Stimulated activated CD4-positive, alpha-beta T cell treated with anti-CD3 and anti-CD28 coated beads, Interleukin-2, amount 100 ng/mL, for 24 hours (primary cell): ENCODE results near the gene BTBD1.

Source experiments
- DNase-seq, 2 donors: peaks; one replicate each; pipeline ENCODE4 v3.0.0-alpha.2; 2020

BTBD1 gene

DNA sequence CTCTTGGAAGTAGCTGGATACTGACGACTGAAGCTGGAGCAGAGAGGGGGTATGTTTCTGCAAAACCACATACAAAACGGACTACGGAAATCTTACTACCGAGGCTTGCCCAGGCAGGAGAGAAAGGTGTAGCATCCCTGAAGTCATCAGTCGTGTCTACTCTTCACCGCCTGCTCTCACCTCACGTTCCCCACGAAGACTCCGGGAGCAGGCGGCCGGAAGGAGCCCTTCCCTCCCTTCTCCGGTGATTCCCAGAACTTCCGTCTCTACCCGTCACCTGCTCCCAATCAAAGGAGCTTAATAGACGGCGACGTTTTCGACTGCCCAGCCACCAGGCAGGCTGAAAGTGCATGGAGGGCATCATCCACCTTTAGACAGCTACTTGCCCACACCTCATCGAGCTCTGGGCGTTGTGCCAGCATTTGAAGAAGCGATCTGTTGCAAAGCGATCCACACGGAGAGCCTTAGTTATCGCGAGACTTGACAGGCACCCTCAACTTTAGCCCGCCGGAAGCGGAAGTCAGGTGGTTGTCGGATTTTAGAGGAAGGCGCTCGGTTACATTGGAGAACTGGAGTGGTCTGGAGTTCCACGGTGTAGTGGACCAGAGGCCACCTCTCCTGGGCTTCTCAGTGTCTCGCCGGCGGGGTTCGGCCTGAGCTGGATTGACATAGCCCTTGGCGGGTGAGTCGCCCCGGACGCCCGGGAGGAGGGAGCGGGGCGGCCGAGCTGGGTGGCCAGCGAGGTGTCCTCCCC is 81.2 kb downstream of the BTBD1 start, which contains the start of gene RAMAC:
TSS of gene RAMAC (plus strand) at position 523 of the 754 bp plus-strand sequence. CDS start 2,809 bp downstream, outside the sequence.
- peak; percentile 89 to 91 for DNase-seq

DNA sequence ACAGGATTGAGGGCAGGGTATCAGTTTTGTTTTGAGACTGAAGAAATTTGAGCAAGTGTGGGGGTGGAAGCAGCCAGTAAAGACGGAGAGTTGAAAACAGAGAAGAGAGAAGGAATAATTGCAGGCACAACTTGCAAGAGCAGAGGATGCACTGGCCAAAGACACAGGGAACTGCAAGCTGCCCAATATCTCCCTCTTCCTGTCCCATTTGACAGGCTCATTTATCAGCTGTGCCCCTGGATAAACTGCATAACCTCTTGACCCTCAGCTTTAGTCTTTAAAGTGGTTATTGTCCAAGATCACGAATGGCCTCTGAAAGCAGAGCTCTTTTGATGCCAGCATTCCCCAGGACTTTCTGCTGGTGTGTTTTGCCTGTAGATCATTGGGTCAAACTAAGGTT is 86.1 kb downstream of the BTBD1 start:
- no peak for DNase-seq

DNA sequence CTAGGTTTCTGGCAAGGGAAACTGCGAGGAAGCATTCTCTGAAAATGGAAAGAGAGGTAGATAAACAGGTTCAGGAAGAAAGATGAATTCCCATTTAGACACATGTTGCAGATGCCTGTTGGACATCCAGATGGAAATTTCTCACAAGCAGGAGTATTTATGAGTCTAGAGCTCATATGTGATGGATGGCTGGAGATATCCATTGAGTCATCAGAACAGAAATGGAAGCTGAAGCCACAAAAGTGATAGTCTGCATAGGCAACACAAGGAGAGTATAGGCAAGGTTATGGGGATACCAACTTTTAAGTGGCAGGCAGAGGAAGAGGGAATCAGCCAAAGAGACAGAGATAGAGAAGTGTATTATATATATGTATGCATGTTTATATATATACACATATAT is 87.3 kb downstream of the BTBD1 start:
- DNase-seq = no peak

DNA sequence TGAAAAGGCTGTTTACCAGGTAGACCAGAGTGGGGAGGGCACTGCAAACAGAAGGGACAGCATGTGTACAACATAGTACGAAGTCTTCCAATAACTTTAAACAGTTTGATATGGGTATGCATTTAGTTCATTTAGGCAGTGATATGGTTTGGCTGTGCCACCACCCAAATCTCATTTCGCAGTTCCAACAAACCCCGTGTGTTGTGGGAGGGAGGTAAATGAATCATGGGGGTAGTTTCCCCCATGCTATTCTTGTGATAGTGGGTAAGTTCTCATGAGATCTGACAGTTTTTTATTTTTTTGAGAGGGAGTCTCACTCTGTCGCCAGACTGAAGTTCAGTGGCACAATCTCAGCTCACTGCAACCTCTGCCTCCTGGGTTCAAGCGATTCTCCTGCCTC is 88.6 kb downstream of the BTBD1 start:
- DNase-seq = no peak

DNA sequence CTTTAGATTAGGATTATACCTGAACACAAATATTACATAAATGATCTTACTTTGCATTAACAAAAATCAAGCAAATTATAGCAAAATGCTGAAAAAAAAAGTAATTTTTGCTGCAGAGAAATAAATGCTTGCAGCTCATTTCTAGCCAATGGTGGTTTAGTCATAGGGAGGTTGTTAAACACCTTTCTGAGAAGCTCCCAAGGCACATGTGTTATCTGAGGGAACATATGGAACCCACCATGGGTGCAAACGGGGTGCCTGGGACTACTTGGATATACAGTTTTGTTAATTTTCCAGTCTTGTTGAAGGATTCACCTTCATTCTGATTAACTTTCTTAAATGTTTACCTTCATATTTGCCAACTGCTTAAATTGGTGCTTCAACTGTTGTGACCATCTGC is 90.0 kb downstream of the BTBD1 start:
- DNase-seq = no peak

DNA sequence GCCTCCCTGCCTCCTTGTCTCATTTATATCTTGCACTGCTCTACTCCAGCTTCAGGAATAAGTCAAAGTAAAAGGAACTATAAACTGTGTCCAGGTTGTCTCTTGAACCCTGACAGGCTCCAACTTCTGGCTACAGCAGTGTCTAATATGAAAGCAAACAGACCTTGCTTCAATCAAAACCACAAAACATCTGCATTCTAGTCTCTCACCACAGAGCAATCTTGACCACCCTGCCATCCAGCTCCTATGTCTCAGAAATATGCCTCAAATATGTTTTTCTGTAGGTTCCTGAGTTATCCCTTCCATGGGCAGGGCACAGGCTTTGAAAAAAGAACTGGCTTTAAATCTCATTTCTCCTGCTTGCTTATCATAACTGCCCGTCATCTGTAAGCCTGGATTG is 94.1 kb downstream of the BTBD1 start:
- DNase-seq = no peak

DNA sequence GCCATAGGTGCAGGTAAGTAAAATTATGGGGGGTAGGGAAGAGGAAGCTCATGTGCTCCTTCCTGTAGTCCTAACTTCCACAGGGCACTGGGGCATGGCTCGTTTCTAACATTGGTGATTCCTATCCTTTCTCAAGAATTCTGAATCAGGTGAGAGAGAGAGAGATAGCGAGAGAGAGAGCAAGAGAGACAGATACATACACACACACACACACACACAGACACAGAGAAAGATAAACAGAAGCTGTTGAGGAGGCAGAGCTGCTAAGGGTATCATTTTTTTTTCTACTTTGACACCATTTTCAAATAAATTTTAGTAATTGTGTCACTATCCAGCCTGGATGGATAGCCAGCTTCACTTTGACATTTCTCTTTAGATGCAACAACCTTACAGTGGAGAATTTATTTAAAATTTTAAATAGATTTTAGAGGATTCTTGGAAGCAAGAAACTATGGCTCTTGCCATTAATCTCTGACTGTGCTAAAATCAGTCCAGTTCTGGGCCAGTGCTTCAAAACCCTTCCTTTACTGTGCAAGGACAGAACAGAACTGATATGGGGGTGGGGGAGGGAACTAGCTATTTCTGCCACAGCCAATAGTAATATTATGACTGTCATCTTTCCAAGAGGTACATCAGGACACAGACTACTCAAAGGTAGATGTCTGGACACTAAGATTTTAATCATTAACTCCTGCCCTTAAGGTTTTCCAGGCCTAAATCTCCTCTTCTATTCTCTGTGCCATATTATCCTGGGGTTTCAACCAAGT is 95.7 kb downstream of the BTBD1 start:
- no peak for DNase-seq

DNA sequence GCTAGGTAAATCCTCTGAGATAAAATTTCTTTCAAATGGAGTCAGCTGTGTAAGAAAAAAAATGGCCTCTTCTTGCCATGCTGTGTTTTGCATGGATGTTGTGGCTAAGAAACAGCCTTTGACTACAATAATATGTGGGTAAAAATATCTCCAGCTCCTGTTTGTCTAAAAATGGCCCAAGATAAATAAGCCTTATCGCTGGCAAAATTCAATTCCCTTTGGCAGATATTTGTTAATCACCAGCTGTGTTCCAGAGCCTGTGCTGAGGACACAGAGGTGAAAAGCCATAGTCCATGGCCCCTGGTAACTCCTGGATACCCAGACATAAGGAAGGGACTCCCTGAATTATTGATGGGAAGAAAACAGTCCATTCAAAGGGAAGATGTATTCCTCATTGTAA is 96.4 kb downstream of the BTBD1 start:
- DNase-seq = no peak

DNA sequence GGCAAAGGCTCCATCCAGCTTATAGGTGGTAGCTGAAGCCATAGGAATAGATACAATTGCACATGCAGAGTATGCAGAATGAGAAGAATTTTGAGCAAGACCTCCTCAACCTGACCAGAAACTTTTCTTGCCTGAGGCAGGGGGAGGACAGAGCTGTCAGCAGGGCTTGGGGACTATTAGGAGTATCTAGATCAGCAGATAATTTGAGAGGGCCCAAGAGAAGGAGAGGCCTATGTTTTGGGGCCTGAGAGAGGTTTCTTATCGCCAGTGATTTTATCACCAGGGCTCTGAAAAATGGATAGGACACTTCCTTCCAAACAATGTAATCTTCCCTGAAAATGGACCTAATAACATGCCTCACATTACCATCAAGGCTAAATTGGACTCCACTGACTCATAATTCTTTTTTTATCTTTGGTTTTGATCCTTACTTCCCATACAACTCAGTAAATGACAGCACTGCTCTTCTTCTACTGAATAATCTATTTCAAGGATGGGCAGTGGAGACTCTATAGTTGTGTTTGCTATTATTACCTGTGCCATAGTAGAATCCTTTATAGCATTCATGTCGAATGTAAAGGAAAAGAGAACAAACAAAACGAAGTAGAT is 96.9 kb downstream of the BTBD1 start:
- no peak for DNase-seq

DNA sequence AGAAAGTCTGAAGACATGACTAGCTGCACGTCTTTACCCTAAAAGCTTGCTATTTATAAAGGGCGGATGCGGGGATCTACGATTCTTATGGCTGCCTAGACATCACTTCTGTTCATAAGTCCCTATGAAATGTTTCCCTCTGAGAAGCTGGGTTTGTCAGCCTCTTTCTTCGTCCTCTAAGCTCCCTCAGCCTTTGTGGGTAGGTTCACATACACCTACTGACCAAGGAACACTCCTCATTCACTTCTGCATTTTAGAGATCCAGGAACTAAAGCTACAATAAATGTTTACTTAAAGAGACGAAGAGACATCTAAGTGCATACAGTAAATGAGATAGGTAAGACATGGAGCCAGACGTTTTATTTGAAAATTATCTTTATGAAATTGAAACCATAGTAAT is 97.7 kb downstream of the BTBD1 start:
- DNase-seq = no peak

DNA sequence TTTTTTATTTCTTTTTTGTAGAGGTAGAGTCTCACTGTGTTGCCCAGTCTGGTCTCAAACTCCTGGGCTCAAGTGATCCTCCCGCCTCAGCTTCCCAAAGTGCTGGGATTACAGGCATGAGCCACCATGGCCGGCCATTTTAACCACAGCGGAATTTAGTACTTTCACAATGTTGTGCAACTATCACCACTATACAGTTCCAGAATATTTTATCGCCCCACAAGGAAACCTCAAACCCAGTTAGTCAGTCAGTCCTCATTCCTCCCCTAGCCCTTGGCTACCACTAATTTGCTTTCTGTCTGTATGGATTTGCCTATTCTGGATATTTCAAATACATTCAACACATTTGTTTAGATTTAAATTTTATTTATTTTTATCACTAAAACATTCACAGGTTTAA is 99.0 kb downstream of the BTBD1 start:
- no peak for DNase-seq

DNA sequence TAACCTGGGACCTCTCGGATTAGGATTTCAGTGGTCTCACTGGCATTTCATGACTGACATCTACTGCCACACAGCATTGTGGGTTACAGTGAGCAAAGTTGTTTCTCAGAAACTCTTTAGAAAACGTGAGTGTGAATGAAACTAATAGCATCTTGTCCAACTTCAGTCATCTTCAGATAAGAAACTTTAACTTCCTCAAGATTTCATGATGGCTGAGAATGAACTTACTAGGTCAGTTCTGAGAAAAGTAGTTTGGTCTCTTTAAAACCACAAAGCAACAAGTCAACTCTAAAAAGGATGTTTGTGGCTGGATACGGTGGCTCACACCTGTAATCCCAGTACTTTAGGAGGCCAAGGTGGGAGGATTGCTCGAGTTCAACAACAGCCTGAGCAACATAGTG is 100.4 kb downstream of the BTBD1 start:
- DNase-seq = no peak
